Nephron (organoid): ENCODE data around the gene OR51A2.

ENCODE experiments used
- H3K27ac Mint-ChIP-seq, 3 experiments: 2 replicates each; pipeline ENCODE4 v1.8.0; 2020; ENCODE audit warnings: mixed read lengths in 3 of 3, mild to moderate bottlenecking in 2 of 3, moderate library complexity in 1 of 3
- H3K27me3 Mint-ChIP-seq: 2 replicates; pipeline ENCODE4 v1.8.0; 2021; ENCODE audit warnings: low read depth, mild to moderate bottlenecking, moderate library complexity, mixed read lengths
- H3K36me3 Mint-ChIP-seq: 2 replicates; pipeline ENCODE4 v1.8.0; 2020; ENCODE audit warnings: low read depth, mixed read lengths
- H3K4me1 Mint-ChIP-seq: 2 replicates; pipeline ENCODE4 v1.8.0; 2020; ENCODE audit warnings: mixed read lengths
- H3K4me3 Mint-ChIP-seq, 3 experiments: 2 replicates each; pipeline ENCODE4 v1.8.0; 2020; ENCODE audit warnings: mild to moderate bottlenecking in 3 of 3, mixed read lengths in 3 of 3, moderate library complexity in 2 of 3
- H3K9me3 Mint-ChIP-seq: 2 replicates; pipeline ENCODE4 v1.8.0; 2020; ENCODE audit warnings: mixed read lengths
- TF ChIP-seq, protein P1 (sequence below), 3 experiments: fragments of 200-600 bp; sonication (generic); IDR thresholded peaks; one replicate each; pipeline ENCODE4 v1.5.0; 2021; ENCODE audit warnings: antibody characterized with exemption in 3 of 3; ENCODE audit not compliant: unreplicated experiment in 3 of 3

The OR51A2 gene

DNA sequence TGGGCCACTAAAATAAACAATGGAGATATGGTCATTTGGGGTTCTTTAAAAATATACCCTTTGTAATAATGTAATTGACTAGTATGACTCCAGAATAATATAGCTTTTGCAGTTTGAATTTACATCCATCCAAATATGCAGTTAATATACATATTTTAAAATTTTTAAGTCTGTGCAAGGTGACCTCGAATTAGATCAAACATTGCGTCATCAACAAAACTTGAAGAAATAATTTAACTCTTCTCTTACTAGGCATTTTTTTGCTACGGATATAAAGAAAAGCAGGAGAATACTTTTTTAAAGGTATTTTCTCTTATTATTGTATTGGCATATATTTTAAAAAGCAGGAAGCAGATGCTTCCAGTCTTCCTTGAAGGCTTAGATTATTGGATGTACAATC lies 18.8 kb downstream of the OR51A2 start:
- Mint-ChIP-seq H3K36me3 (no peaks in the 10 kb centered on the region), H3K4me1 (no peaks in the 10 kb centered on the region), H3K27ac (no peak overlapping the region), H3K9me3 (no peaks in the 10 kb centered on the region), H3K27me3 (no peaks in the 10 kb centered on the region), H3K4me3 (no peak overlapping the region)
- TF ChIP-seq, protein P1, sequence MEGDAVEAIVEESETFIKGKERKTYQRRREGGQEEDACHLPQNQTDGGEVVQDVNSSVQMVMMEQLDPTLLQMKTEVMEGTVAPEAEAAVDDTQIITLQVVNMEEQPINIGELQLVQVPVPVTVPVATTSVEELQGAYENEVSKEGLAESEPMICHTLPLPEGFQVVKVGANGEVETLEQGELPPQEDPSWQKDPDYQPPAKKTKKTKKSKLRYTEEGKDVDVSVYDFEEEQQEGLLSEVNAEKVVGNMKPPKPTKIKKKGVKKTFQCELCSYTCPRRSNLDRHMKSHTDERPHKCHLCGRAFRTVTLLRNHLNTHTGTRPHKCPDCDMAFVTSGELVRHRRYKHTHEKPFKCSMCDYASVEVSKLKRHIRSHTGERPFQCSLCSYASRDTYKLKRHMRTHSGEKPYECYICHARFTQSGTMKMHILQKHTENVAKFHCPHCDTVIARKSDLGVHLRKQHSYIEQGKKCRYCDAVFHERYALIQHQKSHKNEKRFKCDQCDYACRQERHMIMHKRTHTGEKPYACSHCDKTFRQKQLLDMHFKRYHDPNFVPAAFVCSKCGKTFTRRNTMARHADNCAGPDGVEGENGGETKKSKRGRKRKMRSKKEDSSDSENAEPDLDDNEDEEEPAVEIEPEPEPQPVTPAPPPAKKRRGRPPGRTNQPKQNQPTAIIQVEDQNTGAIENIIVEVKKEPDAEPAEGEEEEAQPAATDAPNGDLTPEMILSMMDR (IDR thresholded peaks at IDR 0.05; ENCODE audit: unreplicated experiment in 3 of 3), result no peak

- TF ChIP-seq, protein P1 (IDR thresholded peaks at IDR 0.05; ENCODE audit: unreplicated experiment in 3 of 3), result no peak
- Mint-ChIP-seq H3K36me3 (no peaks in the 10 kb centered on the region), H3K4me1 (no peaks in the 10 kb centered on the region), H3K4me3 (no peak overlapping the region), H3K27ac (no peak overlapping the region), H3K27me3 (no peaks in the 10 kb centered on the region), H3K9me3 (no peaks in the 10 kb centered on the region)
Measured at GRCh38 chr11:4932751-4933150, 22.8 kb downstream of the OR51A2 start.

GRCh38 chr11:4926608-4927007 lies 28.9 kb downstream of the OR51A2 start:
- Mint-ChIP-seq H3K9me3 (no peaks in the 10 kb centered on the region), H3K27me3 (no peaks in the 10 kb centered on the region), H3K36me3 (no peaks in the 10 kb centered on the region), H3K4me3 (no peak overlapping the region), H3K4me1 (no peaks in the 10 kb centered on the region), H3K27ac (no peak overlapping the region)
- TF ChIP-seq, protein P1 (IDR thresholded peaks at IDR 0.05; ENCODE audit: unreplicated experiment in 3 of 3), result no peak

DNA sequence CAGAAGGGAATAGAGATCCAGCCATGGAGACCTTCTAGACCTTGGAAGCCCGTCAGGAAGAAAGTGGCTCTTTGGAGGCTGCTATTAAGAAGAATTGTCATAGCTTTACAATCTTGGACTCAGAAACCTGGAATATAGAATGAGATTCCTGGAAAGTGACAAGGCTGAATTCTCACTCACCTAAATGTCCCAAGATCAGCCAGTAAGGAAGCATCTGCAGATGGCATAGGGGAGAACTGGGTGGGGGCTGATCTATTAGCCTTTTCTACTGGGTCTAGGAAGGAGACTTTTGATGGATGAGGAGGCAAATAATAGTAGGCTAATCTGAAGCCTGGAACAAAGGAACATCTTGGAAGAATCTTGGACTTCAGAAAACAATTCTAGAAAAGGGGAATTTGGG lies 31.3 kb downstream of the OR51A2 start, which contains the start of gene OR51G1:
Gene OR51G1 (minus strand): TSS at position 101 of the 400 bp plus-strand sequence. CDS start 0 bp downstream, at position 101.
- Mint-ChIP-seq H3K4me3 (no peak within 1 kb of the TSS), H3K4me1 (no peaks in the 10 kb centered on the region), H3K9me3 (no peaks in the 10 kb centered on the region), H3K27me3 (no peaks in the 10 kb centered on the region), H3K36me3 (no peaks in the 10 kb centered on the region), H3K27ac (no peak within 1 kb of the TSS)
- TF ChIP-seq, protein P1 (IDR thresholded peaks at IDR 0.05; ENCODE audit: unreplicated experiment in 3 of 3), result no peak

GRCh38 chr11:4922304-4922703 lies 33.2 kb downstream of the OR51A2 start:
- H3K9me3 Mint-ChIP-seq, result no peaks in the 10 kb centered on the region
- H3K36me3 Mint-ChIP-seq, result no peaks in the 10 kb centered on the region
- H3K4me1 Mint-ChIP-seq, result no peaks in the 10 kb centered on the region
- no peak overlapping the region for H3K27ac Mint-ChIP-seq
- no peak overlapping the region for H3K4me3 Mint-ChIP-seq
- TF ChIP-seq, protein P1 (IDR thresholded peaks at IDR 0.05; ENCODE audit: unreplicated experiment in 3 of 3), result no peak
- no peaks in the 10 kb centered on the region for H3K27me3 Mint-ChIP-seq

DNA sequence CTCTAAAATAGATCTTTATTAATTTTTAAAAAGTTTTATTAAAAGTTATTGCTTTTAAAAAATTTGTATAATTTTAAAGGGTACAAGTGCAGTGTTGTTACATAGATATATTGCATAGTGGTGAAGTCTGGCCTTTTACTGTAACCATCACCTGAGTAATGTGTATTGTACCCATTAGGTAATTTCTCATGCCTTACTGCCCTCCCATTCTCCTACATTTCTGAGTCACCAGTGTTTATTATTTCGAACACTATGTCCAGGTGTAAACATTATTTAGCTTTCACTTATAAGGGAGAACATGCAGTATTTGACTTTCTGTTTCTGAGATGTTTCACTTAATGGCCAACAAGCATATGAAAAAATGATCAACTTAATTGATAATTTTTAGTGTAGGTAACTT lies 33.7 kb downstream of the OR51A2 start:
- H3K9me3 Mint-ChIP-seq, result no peaks in the 10 kb centered on the region
- no peak overlapping the region for H3K27ac Mint-ChIP-seq
- no peaks in the 10 kb centered on the region for H3K36me3 Mint-ChIP-seq
- no peaks in the 10 kb centered on the region for H3K27me3 Mint-ChIP-seq
- TF ChIP-seq, protein P1 (IDR thresholded peaks at IDR 0.05; ENCODE audit: unreplicated experiment in 3 of 3), result no peak
- no peaks in the 10 kb centered on the region for H3K4me1 Mint-ChIP-seq
- H3K4me3 Mint-ChIP-seq, result no peak overlapping the region
